Measurements from ENCODE around the gene CGREF1. TPM values are rescaled to one million over a fixed set of nuclear protein-coding genes. Genes with fewer than 3 reads are reported as not detected.

CGREF1 gene
- total RNA-seq, 2 experiments from 2014 or later = 1.1 to 2.5 TPM

- CTCF ChIA-PET = interaction anchor here (0.8 to 1.0 kb wide), 2 partner anchors 20 to 154 kb away, joined by 3 to 4 read pairs; no protein-coding TSS in a partner anchor
- ATAC-seq = no peak
- H3K4me1 Mint-ChIP-seq = no peaks in the 10 kb centered on the region
These were observed 30.9 kb upstream of the CGREF1 start for GRCh38 chr2:27149570-27150405.

GRCh38 chr2:27148801-27149439, 30.0 kb upstream of the CGREF1 start, which contains the start of gene TCF23:
TCF23 (plus strand) TSS chr2:27149004; CDS start chr2:27149134, 130 bp downstream.
- CTCF ChIA-PET = interaction anchor here (0.6 to 1.0 kb wide), 3 partner anchors 21 to 155 kb away, joined by 3 to 4 read pairs (median 3); no protein-coding TSS in a partner anchor
- no peak for ATAC-seq
- H3K27me3 Mint-ChIP-seq = peaks cover 7% of the 10 kb centered on the region
- H3K9me3 Mint-ChIP-seq (ENCODE audit: low read depth) = no peaks in the 10 kb centered on the region
- no peaks in the 10 kb centered on the region for H3K36me3 Mint-ChIP-seq
- no peak for DNase-seq
- H3K27ac Mint-ChIP-seq = no peak within 1 kb of the TSS
- H3K4me1 Mint-ChIP-seq = no peaks in the 10 kb centered on the region
- no peak within 1 kb of the TSS for H3K4me3 Mint-ChIP-seq

More at GRCh38 chr2:27149570-27150405, 30.9 kb upstream of the CGREF1 start:
- Mint-ChIP-seq H3K27ac (no peak overlapping the region), H3K4me3 (no peak overlapping the region), H3K9me3 (ENCODE audit: low read depth) (no peaks in the 10 kb centered on the region), H3K27me3 (peaks cover 2% of the 10 kb centered on the region), H3K36me3 (no peaks in the 10 kb centered on the region)
- DNase-seq = no peak

GRCh38 chr2:27147935-27148334, 29.0 kb upstream of the CGREF1 start:
- Mint-ChIP-seq H3K27ac (no peak overlapping the region), H3K27me3 (peaks cover 17% of the 10 kb centered on the region), H3K9me3 (ENCODE audit: low read depth) (no peaks in the 10 kb centered on the region), H3K36me3 (no peaks in the 10 kb centered on the region), H3K4me3 (no peak overlapping the region), H3K4me1 (no peaks in the 10 kb centered on the region)
- DNase-seq (no peak), ATAC-seq (no peak)
- CTCF ChIA-PET = interaction anchor here (0.6 kb wide), 1 partner anchor 44 kb away, joined by 3 read pairs; no protein-coding TSS in a partner anchor

GRCh38 chr2:27145682-27146081, 26.8 kb upstream of the CGREF1 start:
- ATAC-seq (no peak), DNase-seq (no peak)
- Mint-ChIP-seq H3K4me1 (no peaks in the 10 kb centered on the region), H3K27me3 (peaks cover 23% of the 10 kb centered on the region), H3K36me3 (no peaks in the 10 kb centered on the region), H3K27ac (no peak overlapping the region), H3K4me3 (no peak overlapping the region), H3K9me3 (ENCODE audit: low read depth) (no peaks in the 10 kb centered on the region)
- CTCF ChIA-PET = no interaction called here

- CTCF ChIA-PET = no interaction called here
- DNase-seq (no peak), ATAC-seq (no peak)
- no peak overlapping the region for H3K27ac Mint-ChIP-seq
- H3K36me3 Mint-ChIP-seq = no peaks in the 10 kb centered on the region
- no peaks in the 10 kb centered on the region for H3K4me1 Mint-ChIP-seq
- H3K9me3 Mint-ChIP-seq (ENCODE audit: low read depth) = no peaks in the 10 kb centered on the region
- H3K4me3 Mint-ChIP-seq = no peak overlapping the region
- peaks cover 28% of the 10 kb centered on the region for H3K27me3 Mint-ChIP-seq
These were observed 24.4 kb upstream of the CGREF1 start for GRCh38 chr2:27143285-27143684.

GRCh38 chr2:27139310-27139709, 20.4 kb upstream of the CGREF1 start, which contains the start of gene PRR30:
PRR30 (minus strand) TSS chr2:27139410; CDS start chr2:27138329, 1,081 bp downstream.
- DNase-seq (no peak), ATAC-seq (no peak)
- Mint-ChIP-seq H3K9me3 (ENCODE audit: low read depth) (no peaks in the 10 kb centered on the region), H3K27ac (no peak within 1 kb of the TSS), H3K27me3 (peaks cover 24% of the 10 kb centered on the region), H3K36me3 (peaks cover 2% of the 10 kb centered on the region), H3K4me3 (no peak within 1 kb of the TSS), H3K4me1 (peaks cover 10% of the 10 kb centered on the region)
- CTCF ChIA-PET = interaction anchor here (1.1 to 2.0 kb wide), 3 partner anchors 31 to 164 kb away, joined by 3 to 5 read pairs (median 3); no protein-coding TSS in a partner anchor

DNA sequence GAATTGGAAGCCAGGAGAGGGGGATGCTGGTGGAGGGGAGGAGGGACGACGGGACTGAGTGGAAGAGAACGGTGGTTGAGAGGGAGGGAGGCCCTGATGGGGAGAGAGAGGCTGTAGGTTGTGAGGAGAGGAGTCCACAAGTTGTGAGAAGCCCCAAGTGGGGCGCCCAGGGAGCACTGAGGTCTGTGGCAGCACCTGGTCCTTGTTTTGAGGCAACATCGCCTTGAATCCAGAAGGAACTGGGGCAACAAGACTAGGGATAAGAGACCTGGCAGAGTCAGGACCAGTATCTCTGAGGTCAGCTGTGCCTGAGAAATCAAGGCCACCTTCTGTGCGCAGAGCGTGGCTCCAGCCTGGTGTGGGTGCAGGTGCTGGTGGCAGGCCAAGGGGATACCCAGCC, 19.2 kb upstream of the CGREF1 start:
- ATAC-seq = no peak
- DNase-seq = no peak
- Mint-ChIP-seq H3K9me3 (ENCODE audit: low read depth) (no peaks in the 10 kb centered on the region), H3K27ac (no peak overlapping the region), H3K4me3 (no peak overlapping the region), H3K36me3 (peaks cover 2% of the 10 kb centered on the region), H3K4me1 (peaks cover 18% of the 10 kb centered on the region), H3K27me3 (peaks cover 12% of the 10 kb centered on the region)
- CTCF ChIA-PET = interaction anchor here (2.0 kb wide), 1 partner anchor 32 kb away, joined by 5 read pairs; no protein-coding TSS in a partner anchor

- no peak for ATAC-seq
- Mint-ChIP-seq H3K27ac (no peak overlapping the region), H3K36me3 (peaks cover 5% of the 10 kb centered on the region), H3K4me1 (peaks cover 25% of the 10 kb centered on the region), H3K27me3 (peaks cover 9% of the 10 kb centered on the region), H3K4me3 (no peak overlapping the region), H3K9me3 (ENCODE audit: low read depth) (no peaks in the 10 kb centered on the region)
- no peak for DNase-seq
- CTCF ChIA-PET = interaction anchor here (0.7 to 1.1 kb wide), 2 partner anchors 14 to 54 kb away, joined by 3 read pairs; partner anchors contain the start of gene ABHD1
These were observed 18.5 kb upstream of the CGREF1 start for GRCh38 chr2:27137322-27137935.

DNA sequence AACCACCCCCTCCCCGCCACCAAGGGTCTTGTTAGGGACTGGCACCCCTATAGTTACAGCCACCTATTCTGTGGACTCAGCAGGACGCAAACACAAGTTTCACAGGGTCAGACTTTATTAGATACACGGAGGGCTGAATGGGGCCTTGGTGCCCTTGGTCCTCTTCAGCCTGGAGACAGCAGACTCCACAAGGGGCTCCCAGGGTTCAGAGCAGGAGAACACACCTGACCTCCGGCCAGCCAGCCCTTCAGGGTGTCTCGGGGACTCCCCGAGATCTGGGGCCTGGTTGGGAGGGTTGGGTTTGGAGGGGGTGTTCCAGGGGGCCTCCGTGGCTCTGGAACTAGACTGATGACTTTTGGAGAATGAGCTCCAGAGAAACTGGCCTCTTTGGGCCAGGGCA, 17.8 kb upstream of the CGREF1 start:
- Mint-ChIP-seq H3K4me1 (peaks cover 26% of the 10 kb centered on the region), H3K36me3 (peaks cover 6% of the 10 kb centered on the region), H3K27ac (no peak overlapping the region), H3K4me3 (no peak overlapping the region), H3K27me3 (peaks cover 6% of the 10 kb centered on the region), H3K9me3 (ENCODE audit: low read depth) (no peaks in the 10 kb centered on the region)
- ATAC-seq (no peak), DNase-seq (no peak)
- CTCF ChIA-PET = interaction anchor here (1.1 to 1.2 kb wide), 2 partner anchors 12 to 14 kb away, joined by 3 to 4 read pairs; partner anchors contain the start of gene ABHD1

- H3K9me3 Mint-ChIP-seq (ENCODE audit: low read depth) = no peaks in the 10 kb centered on the region
- peak overlapping the region; percentile 93 for H3K4me3 Mint-ChIP-seq
- ATAC-seq = no peak
- H3K36me3 Mint-ChIP-seq = peaks cover 9% of the 10 kb centered on the region
- H3K27me3 Mint-ChIP-seq = peaks cover 4% of the 10 kb centered on the region
- H3K27ac Mint-ChIP-seq = peak overlapping the region; percentile 72
- no peak for DNase-seq
- CTCF ChIA-PET = interaction anchor here (0.7 to 3.3 kb wide), 3 partner anchors 11 to 15 kb away, joined by 4 to 32 read pairs (median 4); partner anchors contain the start of gene ABHD1
- peaks cover 26% of the 10 kb centered on the region for H3K4me1 Mint-ChIP-seq
These were observed 16.6 kb upstream of the CGREF1 start for GRCh38 chr2:27135478-27135955.

DNA sequence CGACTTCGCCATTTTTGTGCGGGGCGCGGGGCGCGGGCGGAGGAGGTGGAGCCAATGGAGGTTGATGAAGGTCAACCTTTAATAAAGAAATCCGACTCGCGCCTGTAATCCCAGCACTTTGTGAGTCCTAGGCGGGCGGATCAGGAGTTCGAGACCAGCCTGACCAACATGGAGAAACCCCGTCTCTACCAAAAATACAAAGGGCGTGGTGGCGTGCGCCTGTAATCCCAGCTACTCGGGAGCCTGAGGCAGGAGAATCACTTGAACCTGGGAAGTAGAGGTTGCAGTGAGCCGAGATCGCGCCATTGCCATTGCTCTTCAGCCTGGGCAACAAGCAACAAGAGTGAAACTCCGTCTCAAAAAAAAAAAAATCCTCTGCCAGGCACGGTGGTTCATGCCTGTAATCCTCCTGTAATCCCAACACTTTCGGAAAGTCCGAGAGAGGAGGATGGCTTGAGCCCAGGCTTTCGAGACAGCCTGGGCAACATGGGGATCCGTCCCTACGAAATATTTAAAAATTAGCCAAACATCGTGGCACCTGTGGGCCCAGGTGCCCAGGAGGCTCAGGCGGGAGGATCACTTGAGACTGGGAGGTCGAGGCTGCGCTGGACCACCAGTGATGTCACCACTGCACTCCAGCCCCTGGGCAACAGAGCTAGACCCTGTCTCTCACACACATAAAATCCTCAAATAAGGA, 16.0 kb upstream of the CGREF1 start:
- ATAC-seq (no peak), DNase-seq (no peak)
- Mint-ChIP-seq H3K9me3 (ENCODE audit: low read depth) (no peaks in the 10 kb centered on the region), H3K36me3 (peaks cover 11% of the 10 kb centered on the region), H3K27ac (peak overlapping the region; percentile 97), H3K27me3 (peaks cover 3% of the 10 kb centered on the region), H3K4me1 (peaks cover 26% of the 10 kb centered on the region), H3K4me3 (peak overlapping the region; percentile 93)
- CTCF ChIA-PET = interaction anchor here (0.9 to 3.3 kb wide), 11 partner anchors 11 to 288 kb away, joined by 3 to 32 read pairs (median 4); partner anchors contain the start of gene ABHD1
